DOHH2 (cell line): ENCODE data around the gene PCGF2.

Experiments used
- EZH2phosphoT487 ChIP-seq: fragments of 200-600 bp; sonication (generic); IDR thresholded peaks from 2 replicates; pipeline ENCODE4 v1.6.1; 2017; ENCODE audit warnings: borderline replicate concordance, mild to moderate bottlenecking, antibody characterized with exemption, low read length, moderate library complexity, mixed read lengths
- TF ChIP-seq, protein P1 (sequence below): fragments of 200-600 bp; sonication (generic); IDR thresholded peaks from one replicate; pipeline ENCODE4 v1.5.1; 2014; ENCODE audit warnings: antibody characterized with exemption, mild to moderate bottlenecking, low read depth, low read length; ENCODE audit not compliant: poor library complexity, severe bottlenecking

DNA sequence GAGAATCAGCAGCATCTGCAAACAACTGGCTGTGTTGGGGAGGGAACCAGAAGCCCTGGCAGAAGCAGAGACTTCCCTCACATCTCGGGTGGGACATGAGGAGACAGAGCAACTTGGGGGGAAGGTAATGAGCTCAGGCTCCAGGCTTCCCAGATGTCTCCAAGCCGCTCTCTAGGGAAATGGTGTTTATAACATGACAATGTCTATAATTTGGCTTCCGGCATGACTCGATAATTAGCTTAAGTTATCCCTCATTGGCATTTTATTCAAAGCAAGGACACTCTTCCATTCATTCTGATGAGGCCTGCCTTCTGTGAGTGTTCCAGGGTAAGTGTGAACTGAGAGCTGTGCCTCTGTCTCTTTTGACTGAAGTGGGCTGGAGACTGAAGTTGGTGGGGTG is 57.8 kb downstream of the PCGF2 start:
- TF ChIP-seq, protein P1, sequence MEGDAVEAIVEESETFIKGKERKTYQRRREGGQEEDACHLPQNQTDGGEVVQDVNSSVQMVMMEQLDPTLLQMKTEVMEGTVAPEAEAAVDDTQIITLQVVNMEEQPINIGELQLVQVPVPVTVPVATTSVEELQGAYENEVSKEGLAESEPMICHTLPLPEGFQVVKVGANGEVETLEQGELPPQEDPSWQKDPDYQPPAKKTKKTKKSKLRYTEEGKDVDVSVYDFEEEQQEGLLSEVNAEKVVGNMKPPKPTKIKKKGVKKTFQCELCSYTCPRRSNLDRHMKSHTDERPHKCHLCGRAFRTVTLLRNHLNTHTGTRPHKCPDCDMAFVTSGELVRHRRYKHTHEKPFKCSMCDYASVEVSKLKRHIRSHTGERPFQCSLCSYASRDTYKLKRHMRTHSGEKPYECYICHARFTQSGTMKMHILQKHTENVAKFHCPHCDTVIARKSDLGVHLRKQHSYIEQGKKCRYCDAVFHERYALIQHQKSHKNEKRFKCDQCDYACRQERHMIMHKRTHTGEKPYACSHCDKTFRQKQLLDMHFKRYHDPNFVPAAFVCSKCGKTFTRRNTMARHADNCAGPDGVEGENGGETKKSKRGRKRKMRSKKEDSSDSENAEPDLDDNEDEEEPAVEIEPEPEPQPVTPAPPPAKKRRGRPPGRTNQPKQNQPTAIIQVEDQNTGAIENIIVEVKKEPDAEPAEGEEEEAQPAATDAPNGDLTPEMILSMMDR = no peak
- no peak for TF ChIP-seq EZH2phosphoT487
